IMR-90 (cell line): ENCODE results near the gene SLC46A2. TPM values are rescaled to one million over a fixed set of nuclear protein-coding genes. Genes with fewer than 3 reads are reported as not detected.

ENCODE experiments used
- ATAC-seq: fragments of 200-7000 bp; cut with Tn5 transposase; 2 replicates; pipeline ENCODE4 v1.9.1; 2020; ENCODE audit warnings: low read depth, mild to moderate bottlenecking, moderate library complexity
- BruUV-seq: library from RNA; stranded (reverse); fragments of 400-500 nt; replicated peaks from 2 replicates; lab custom pipeline; 2021; lab: Mats Ljungman, UMichigan
- CTCF ChIA-PET: fragments of 300-600 bp; formaldehyde crosslinking; extraction: SDS; loops from one replicate; lab custom pipeline; 2021; ENCODE audit warnings: antibody characterized with exemption; lab: Yijun Ruan, JAX
- POLR2A ChIA-PET: fragments of 300-600 bp; sonication (Branson Sonifier 250); formaldehyde crosslinking; loops from one replicate; lab custom pipeline; 2022; ENCODE audit warnings: antibody characterized with exemption; ENCODE audit not compliant: unreplicated experiment; lab: Charles Lee
- DNase-seq: peaks from one replicate; pipeline ENCODE4 v3.0.0; 2013
- H2AFZ ChIP-seq: replicated peaks from 2 replicates; pipeline ENCODE3; 2013; ENCODE audit warnings: low read length, mild to moderate bottlenecking; ENCODE audit not compliant: poor library complexity
- H2AK5ac ChIP-seq: 2 replicates; pipeline ENCODE4 v1.6.1; 2013; ENCODE audit warnings: low read depth, low read length, inconsistent platforms
- H2AK9ac ChIP-seq: replicated peaks from 2 replicates; pipeline ENCODE3; 2013; ENCODE audit warnings: mild to moderate bottlenecking, low read depth, low read length, moderate library complexity; ENCODE audit not compliant: poor library complexity
- H2BK120ac ChIP-seq: 2 replicates; pipeline ENCODE4 v1.6.1; 2013; ENCODE audit warnings: low read depth, low read length, inconsistent platforms
- H2BK15ac ChIP-seq: 3 replicates; pipeline ENCODE4 v1.6.1; 2013; ENCODE audit warnings: low read depth, low read length, inconsistent platforms
- H2BK20ac ChIP-seq: 2 replicates; pipeline ENCODE4 v1.6.1; 2013; ENCODE audit warnings: low read depth, mild to moderate bottlenecking, inconsistent platforms, low read length, moderate library complexity
- H2BK5ac ChIP-seq: 2 replicates; pipeline ENCODE4 v1.6.1; 2013; ENCODE audit warnings: mild to moderate bottlenecking, low read depth, low read length, inconsistent platforms; ENCODE audit not compliant: poor library complexity, severe bottlenecking
- H3K14ac ChIP-seq: replicated peaks from 2 replicates; pipeline ENCODE4 v1.6.1; 2013; ENCODE audit warnings: low read depth, low read length, inconsistent platforms
- H3K18ac ChIP-seq: 2 replicates; pipeline ENCODE4 v1.6.1; 2013; ENCODE audit warnings: low read depth, low read length, control low read depth
- H3K23ac ChIP-seq: 2 replicates; pipeline ENCODE4 v1.6.1; 2013; ENCODE audit warnings: low read depth, low read length, inconsistent platforms
- H3K27ac ChIP-seq: 2 replicates; pipeline ENCODE4 v1.5.1; 2013; ENCODE audit warnings: mild to moderate bottlenecking, control low read depth, low read length; ENCODE audit not compliant: insufficient read depth
- H3K27me3 ChIP-seq: 2 replicates; pipeline ENCODE4 v1.6.1; 2013; ENCODE audit warnings: low read length; ENCODE audit not compliant: control insufficient read depth, insufficient read depth
- H3K36me3 ChIP-seq: 2 replicates; pipeline ENCODE4 v1.6.1; 2013; ENCODE audit warnings: low read length, mixed read lengths; ENCODE audit not compliant: control insufficient read depth, insufficient read depth
- H3K4ac ChIP-seq: 2 replicates; pipeline ENCODE4 v1.6.1; 2013; ENCODE audit warnings: low read depth, low read length, inconsistent platforms
- H3K4me1 ChIP-seq: 2 replicates; pipeline ENCODE4 v1.6.1; 2013; ENCODE audit warnings: low read length, mixed read lengths; ENCODE audit not compliant: control insufficient read depth, insufficient read depth
- H3K4me2 ChIP-seq: 2 replicates; pipeline ENCODE4 v1.6.1; 2013; ENCODE audit warnings: low read depth, mild to moderate bottlenecking, control low read depth, low read length, moderate library complexity
- H3K4me3 ChIP-seq: 2 replicates; pipeline ENCODE4 v1.5.1; 2013; ENCODE audit warnings: low read depth, mild to moderate bottlenecking, control low read depth, low read length, moderate library complexity; ENCODE audit not compliant: insufficient read depth
- H3K56ac ChIP-seq: 2 replicates; pipeline ENCODE4 v1.6.1; 2013; ENCODE audit warnings: low read length, inconsistent platforms; ENCODE audit not compliant: insufficient read depth; ENCODE audit errors: extremely low read depth
- H3K79me1 ChIP-seq, 2 experiments: 2 replicates each; pipeline ENCODE4 v1.6.1; 2013; ENCODE audit warnings: low read length in 2 of 2, inconsistent platforms in 1 of 2, low read depth in 1 of 2
- H3K9ac ChIP-seq: 2 replicates; pipeline ENCODE4 v1.6.1; 2013; ENCODE audit warnings: low read depth, low read length, control low read depth
- H3K9me1 ChIP-seq: 2 replicates; pipeline ENCODE4 v1.6.1; 2013; ENCODE audit warnings: low read length, inconsistent platforms; ENCODE audit not compliant: insufficient read depth
- H3K9me3 ChIP-seq: 2 replicates; pipeline ENCODE4 v1.6.1; 2013; ENCODE audit warnings: low read length; ENCODE audit not compliant: control insufficient read depth, insufficient read depth
- H4K20me1 ChIP-seq: 2 replicates; pipeline ENCODE4 v1.6.1; 2013; ENCODE audit warnings: low read length, inconsistent platforms; ENCODE audit not compliant: insufficient read depth
- H4K5ac ChIP-seq: 2 replicates; pipeline ENCODE4 v1.6.1; 2013; ENCODE audit warnings: mild to moderate bottlenecking, low read depth, low read length, control low read depth
- H4K8ac ChIP-seq, 2 experiments: 2 replicates each; pipeline ENCODE4 v1.6.1; 2013; ENCODE audit warnings: low read depth in 2 of 2, low read length in 2 of 2, control low read depth in 1 of 2, inconsistent platforms in 1 of 2
- H4K91ac ChIP-seq: 2 replicates; pipeline ENCODE4 v1.6.1; 2013; ENCODE audit warnings: low read depth, low read length, inconsistent platforms; ENCODE audit not compliant: insufficient read depth
- BHLHE40 ChIP-seq: fragments of 150-350 bp; IDR thresholded peaks from 2 replicates; pipeline ENCODE4 v1.6.1; 2016; ENCODE audit warnings: mild to moderate bottlenecking, low read depth, low read length
- CEBPB ChIP-seq: IDR thresholded peaks from 2 replicates; pipeline ENCODE4 v1.6.1; 2012; ENCODE audit warnings: low read depth, low read length, improper control_type of control experiment
- CHD1 ChIP-seq: IDR thresholded peaks from 2 replicates; pipeline ENCODE4 v1.6.1; 2012; ENCODE audit warnings: low read depth, low read length, improper control_type of control experiment
- ELK1 ChIP-seq: fragments of 150-350 bp; IDR thresholded peaks from 2 replicates; pipeline ENCODE4 v1.6.1; 2016; ENCODE audit warnings: low read depth, mild to moderate bottlenecking, low read length, moderate library complexity, borderline replicate concordance
- FOS ChIP-seq: fragments of 150-350 bp; IDR thresholded peaks from 2 replicates; pipeline ENCODE4 v1.6.1; 2016; ENCODE audit warnings: low read depth, low read length
- MAFK ChIP-seq: IDR thresholded peaks from 2 replicates; pipeline ENCODE4 v1.6.1; 2012; ENCODE audit warnings: low read depth, low read length, improper control_type of control experiment
- MXI1 ChIP-seq: IDR thresholded peaks from 2 replicates; pipeline ENCODE4 v1.6.1; 2012; ENCODE audit warnings: low read depth, mild to moderate bottlenecking, low read length, moderate library complexity, borderline replicate concordance
- NFE2L2 ChIP-seq: fragments of 150-350 bp; IDR thresholded peaks from 2 replicates; pipeline ENCODE4 v1.6.1; 2016; ENCODE audit warnings: low read depth, mild to moderate bottlenecking, low read length
- POLR2A ChIP-seq: IDR thresholded peaks from 2 replicates; pipeline ENCODE4 v1.6.1; 2012; ENCODE audit warnings: mild to moderate bottlenecking, low read depth, low read length
- RAD21 ChIP-seq: IDR thresholded peaks from 2 replicates; pipeline ENCODE4 v1.6.1; 2012; ENCODE audit warnings: low read length, improper control_type of control experiment
- RCOR1 ChIP-seq: IDR thresholded peaks from 2 replicates; pipeline ENCODE4 v1.6.1; 2012; ENCODE audit warnings: mild to moderate bottlenecking, low read length, improper control_type of control experiment; ENCODE audit not compliant: insufficient replicate concordance
- SMC3 ChIP-seq: fragments of 150-350 bp; IDR thresholded peaks from 2 replicates; pipeline ENCODE4 v1.6.1; 2016; ENCODE audit warnings: low read depth, mild to moderate bottlenecking, antibody characterized with exemption, low read length, moderate library complexity
- USF2 ChIP-seq: fragments of 150-350 bp; IDR thresholded peaks from 2 replicates; pipeline ENCODE4 v1.6.1; 2017; ENCODE audit warnings: mild to moderate bottlenecking, antibody characterized with exemption, low read length, low read depth
- WGBS, 2 experiments: methylation state at CpG; one replicate each; pipeline versions ENCODE4 v1.1.5 to v1.1.7; 2013; ENCODE audit warnings: missing lambda C conversion rate in 2 of 2; ENCODE audit not compliant: insufficient read length in 1 of 2; ENCODE audit errors: extremely low coverage in 2 of 2; 5-methylcytosine and 5-hydroxymethylcytosine counted together
- dilution Hi-C: fragments of 300-500 bp; cut with HindIII; formaldehyde crosslinking; loops from one replicate; pipeline ENCODE4 v1.14.3; 2018; ENCODE audit warnings: low sequenced_read_pairs; ENCODE audit not compliant: unreplicated experiment
- in situ Hi-C: fragments of 300-500 bp; cut with MboI; formaldehyde crosslinking; loops from 3 replicates; pipeline ENCODE4 v1.14.3; 2019; ENCODE audit warnings: low sequenced_read_pairs, inconsistent platforms, mixed read lengths
- intact Hi-C: fragments of 100-400 bp; cut with micrococcal nuclease; formaldehyde crosslinking; loops from 2 replicates; pipeline ENCODE4 v1.10.0; 2022
- polyA plus RNA-seq, 3 experiments: library from polyadenylated mRNA; depleted of rRNA; stranded (reverse); fragments of >200 nt; gene quantifications; 2 replicates each; pipeline ENCODE4 v1.2.3, GENCODE V29; 2012; ENCODE audit warnings: low replicate concordance in 1 of 3
- total RNA-seq: library from RNA; depleted of rRNA; stranded (reverse); fragments of >200 nt; gene quantifications from 2 replicates; pipeline ENCODE4 v1.2.3, GENCODE V29; 2012

Gene SLC46A2
- total and polyA plus RNA-seq, 2 of the 4 experiments (the other 2 are of a cell fraction) = not detected

- peaks cover 16% of the 10 kb centered on the region for H3K4me1 ChIP-seq
- intact Hi-C loops = no loop called here
- ChIA-PET CTCF (no interaction called here), POLR2A (no interaction called here)
- no peak overlapping the region for H2BK120ac ChIP-seq
- peaks cover 0 to 7% of the 10 kb centered on the region in 2 experiments; a peak in 2 of 4 replicates for H3K79me1 ChIP-seq
- H2AK5ac ChIP-seq = 0 out of 2 replicates have a peak overlapping the region, but pooled peaks have one; percentile 17
- BruUV-seq = no TSS peak
- no peak overlapping the region for H3K9ac ChIP-seq
- H3K27ac ChIP-seq = no peak overlapping the region
- peak overlapping the region; percentile 29 to 72; a peak in 3 of 4 replicates for H4K8ac ChIP-seq
- H2BK15ac ChIP-seq = peak overlapping the region; percentile 25; the same call in 1 of the 3 replicates
- peak; percentile 67 for DNase-seq
- peak overlapping the region; percentile 2 for H3K14ac ChIP-seq
- H3K4me3 ChIP-seq = no peak overlapping the region
- peak overlapping the region; percentile 25 for H2AK9ac ChIP-seq
- H3K36me3 ChIP-seq = peaks cover 1% of the 10 kb centered on the region; the same call in 1 of the 2 replicates
- H3K4ac ChIP-seq = no peak overlapping the region
- in situ Hi-C loops = no loop called here
- H3K18ac ChIP-seq = peak overlapping the region; percentile 54
- no peak overlapping the region for H3K23ac ChIP-seq
- H2BK5ac ChIP-seq = no peak overlapping the region
- ATAC-seq = peak; percentile 10; the same call in 1 of the 2 replicates
- dilution Hi-C loops = no loop called here
- H3K4me2 ChIP-seq = peak overlapping the region; percentile 44; the same call in 1 of the 2 replicates
- H4K5ac ChIP-seq = 0 out of 2 replicates have a peak overlapping the region, but pooled peaks have one; percentile 7
- H3K9me1 ChIP-seq = peaks cover 8% of the 10 kb centered on the region
- H2BK20ac ChIP-seq = no peak overlapping the region; the same call in 1 of the 2 replicates
- H4K91ac ChIP-seq = no peak overlapping the region; the same call in 1 of the 2 replicates
- no peaks in the 10 kb centered on the region for H3K9me3 ChIP-seq
- no peaks in the 10 kb centered on the region for H3K27me3 ChIP-seq
- no peaks in the 10 kb centered on the region for H4K20me1 ChIP-seq
- WGBS, 2 experiments = 69% methylated on average over 8 of the region's 19 CpGs; no CpG with 5 or more reads in 1 of the 2 experiments
- H2AFZ ChIP-seq = peak overlapping the region; percentile 28
- H3K56ac ChIP-seq = no peak overlapping the region
- TF ChIP-seq BHLHE40 (no peak), CEBPB (no peak), FOS (no peak), MXI1 (no peak), ELK1 (no peak), SMC3 (no peak), USF2 (no peak), CHD1 (no peak), MAFK (no peak), POLR2A (no peak), RCOR1 (no peak), NFE2L2 (no peak), RAD21 (no peak)
Measured at GRCh38 chr9:112861638-112862555, 28.8 kb downstream of the SLC46A2 start.
